ENCODE data around the gene GGACT. TPM values are rescaled to one million over a fixed set of nuclear protein-coding genes. Genes with fewer than 3 reads are reported as not detected.
A peak's percentile ranks its signal among the peaks of the same experiment; 100 is the strongest.

Gene GGACT
- total RNA-seq, 6 donors from 2014 or later: 0.67 to 8.5 (median 5.7) TPM

DNA sequence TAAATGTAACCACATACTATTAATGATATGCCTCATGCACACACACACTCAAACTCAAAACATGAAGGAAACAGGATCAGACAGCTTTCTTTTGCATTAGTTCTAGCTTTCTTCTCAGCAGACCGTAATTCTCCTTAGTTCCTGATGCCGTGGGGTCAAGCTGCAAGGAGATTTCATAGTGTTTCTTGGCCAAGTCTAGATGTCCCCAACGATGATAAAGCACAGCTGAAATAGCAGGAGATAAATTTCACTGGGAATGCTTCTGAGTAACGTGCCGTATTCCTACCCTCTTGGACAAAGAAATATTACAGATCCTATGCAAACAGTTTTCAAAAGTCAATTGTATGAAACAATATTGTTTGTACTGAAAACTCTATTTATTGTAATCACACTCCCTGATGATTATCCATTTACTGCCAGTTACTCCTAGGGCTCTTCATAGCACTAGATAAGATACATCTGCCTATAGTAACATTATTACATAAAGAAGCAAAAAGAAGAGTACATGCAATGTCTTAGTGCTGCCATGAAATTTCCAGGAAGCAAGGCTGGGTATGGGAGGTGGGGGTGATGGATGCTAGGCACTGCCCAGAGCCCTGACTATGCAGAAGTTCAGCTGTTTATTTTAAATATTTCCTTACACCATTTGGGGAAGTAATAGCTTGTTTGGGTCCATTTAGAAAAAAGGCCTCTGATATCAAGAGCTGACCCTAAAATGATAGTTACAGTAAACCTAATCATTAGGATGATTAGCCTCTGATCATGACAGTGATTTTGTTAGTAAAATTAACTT lies 16.5 kb upstream of the GGACT start:
- peaks cover 0 to 4% (median 0%) of the 10 kb centered on the region in 4 donors for H3K36me3 ChIP-seq
- no peak for DNase-seq
- no peaks in the 10 kb centered on the region for H3K4me1 ChIP-seq
- WGBS, 2 donors: 65 to 74% methylated on average over 5 of the region's 5 CpGs
- no peaks in the 10 kb centered on the region for H3K27me3 ChIP-seq
- H3K27ac ChIP-seq: no peak overlapping the region
- TF ChIP-seq POLR2AphosphoS5 (IDR thresholded peaks at IDR 0.05) (no peak), EP300 (IDR thresholded peaks at IDR 0.05) (no peak), POLR2A (IDR thresholded peaks at IDR 0.05) (no peak)
- TF ChIP-seq, protein P1, sequence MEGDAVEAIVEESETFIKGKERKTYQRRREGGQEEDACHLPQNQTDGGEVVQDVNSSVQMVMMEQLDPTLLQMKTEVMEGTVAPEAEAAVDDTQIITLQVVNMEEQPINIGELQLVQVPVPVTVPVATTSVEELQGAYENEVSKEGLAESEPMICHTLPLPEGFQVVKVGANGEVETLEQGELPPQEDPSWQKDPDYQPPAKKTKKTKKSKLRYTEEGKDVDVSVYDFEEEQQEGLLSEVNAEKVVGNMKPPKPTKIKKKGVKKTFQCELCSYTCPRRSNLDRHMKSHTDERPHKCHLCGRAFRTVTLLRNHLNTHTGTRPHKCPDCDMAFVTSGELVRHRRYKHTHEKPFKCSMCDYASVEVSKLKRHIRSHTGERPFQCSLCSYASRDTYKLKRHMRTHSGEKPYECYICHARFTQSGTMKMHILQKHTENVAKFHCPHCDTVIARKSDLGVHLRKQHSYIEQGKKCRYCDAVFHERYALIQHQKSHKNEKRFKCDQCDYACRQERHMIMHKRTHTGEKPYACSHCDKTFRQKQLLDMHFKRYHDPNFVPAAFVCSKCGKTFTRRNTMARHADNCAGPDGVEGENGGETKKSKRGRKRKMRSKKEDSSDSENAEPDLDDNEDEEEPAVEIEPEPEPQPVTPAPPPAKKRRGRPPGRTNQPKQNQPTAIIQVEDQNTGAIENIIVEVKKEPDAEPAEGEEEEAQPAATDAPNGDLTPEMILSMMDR (IDR thresholded peaks at IDR 0.05): no peak
- peak in 1 of 2 donors; percentile 35 for ATAC-seq (ENCODE audit: low FRiP score in 2 of 2)
- no peak overlapping the region for H3K4me3 ChIP-seq
- H3K9me3 ChIP-seq: no peaks in the 10 kb centered on the region

DNA sequence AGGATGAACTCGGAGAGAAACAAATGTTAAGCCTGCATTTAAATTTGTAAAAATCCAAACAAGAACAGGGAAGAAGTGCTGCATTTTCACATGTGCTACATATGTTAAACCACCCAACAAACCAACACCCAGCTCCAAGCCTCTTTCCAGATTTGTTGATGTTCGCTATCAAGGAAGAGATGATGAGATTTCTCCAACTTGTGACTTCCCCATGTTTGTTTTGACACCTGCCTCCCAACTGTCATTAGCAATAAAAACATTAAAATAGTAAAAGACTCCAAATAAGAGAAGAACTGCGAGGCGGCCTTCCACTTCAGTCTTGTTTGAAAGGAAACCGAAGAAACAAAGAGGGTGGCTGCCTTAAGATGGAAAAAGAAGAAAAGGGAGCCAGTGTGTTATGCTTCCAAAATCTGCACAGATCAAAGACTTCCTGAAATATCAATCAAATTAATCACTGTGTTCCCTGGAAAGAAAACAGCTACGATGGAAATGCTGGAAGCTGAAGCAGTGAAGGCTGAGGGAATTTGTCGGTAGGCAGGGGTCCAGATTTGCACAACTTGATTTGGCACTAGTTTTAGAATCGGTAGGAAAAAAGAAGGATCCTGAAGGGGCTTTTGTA lies 14.0 kb upstream of the GGACT start:
- Histone ChIP-seq H3K27me3 (no peaks in the 10 kb centered on the region), H3K9me3 (no peaks in the 10 kb centered on the region), H3K36me3 (no peaks in the 10 kb centered on the region), H3K4me3 (no peak overlapping the region), H3K27ac (no peak overlapping the region), H3K4me1 (no peaks in the 10 kb centered on the region)
- 63 to 65% methylated on average over 8 of the region's 8 CpGs for WGBS, 2 donors
- ATAC-seq (ENCODE audit: low FRiP score in 2 of 2): no peak
- no peak for DNase-seq
- TF ChIP-seq POLR2A (IDR thresholded peaks at IDR 0.05) (no peak), EP300 (IDR thresholded peaks at IDR 0.05) (no peak), POLR2AphosphoS5 (IDR thresholded peaks at IDR 0.05) (no peak)
- TF ChIP-seq, protein P1 (IDR thresholded peaks at IDR 0.05): no peak

DNA sequence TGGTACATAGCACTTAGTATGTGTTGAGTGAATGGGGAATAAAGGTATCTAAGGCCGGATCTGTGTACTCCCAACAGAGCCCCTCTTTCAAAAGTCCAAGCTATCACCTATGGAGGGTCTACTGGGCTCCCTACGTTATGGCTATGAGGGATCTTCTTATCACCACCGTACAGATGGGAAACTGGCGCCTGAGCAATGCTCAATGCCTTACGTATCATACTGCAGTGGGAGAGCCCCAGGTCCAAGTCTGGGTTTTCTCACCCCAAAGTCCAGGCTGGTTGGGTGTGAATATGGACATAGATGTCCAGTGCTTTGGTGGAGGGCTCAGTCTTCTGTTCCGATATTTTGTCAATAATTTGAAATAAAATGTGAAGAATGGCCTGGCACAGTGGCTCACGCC lies 13.1 kb upstream of the GGACT start:
- no peak overlapping the region for H3K27ac ChIP-seq
- no peak for TF ChIP-seq POLR2AphosphoS5 (IDR thresholded peaks at IDR 0.05)
- TF ChIP-seq POLR2A (IDR thresholded peaks at IDR 0.05): no peak
- no peak for TF ChIP-seq EP300 (IDR thresholded peaks at IDR 0.05)
- TF ChIP-seq, protein P1 (IDR thresholded peaks at IDR 0.05): no peak
- no peak overlapping the region for H3K4me3 ChIP-seq
- no peaks in the 10 kb centered on the region for H3K4me1 ChIP-seq
- no peaks in the 10 kb centered on the region for H3K9me3 ChIP-seq
- ATAC-seq (ENCODE audit: low FRiP score in 2 of 2) (peak in 1 of 2 donors; percentile 26), DNase-seq (no peak)
- no peaks in the 10 kb centered on the region for H3K36me3 ChIP-seq
- H3K27me3 ChIP-seq: no peaks in the 10 kb centered on the region
- 96 to 98% methylated on average over 4 to 7 of the region's 7 CpGs for WGBS, 2 donors

DNA sequence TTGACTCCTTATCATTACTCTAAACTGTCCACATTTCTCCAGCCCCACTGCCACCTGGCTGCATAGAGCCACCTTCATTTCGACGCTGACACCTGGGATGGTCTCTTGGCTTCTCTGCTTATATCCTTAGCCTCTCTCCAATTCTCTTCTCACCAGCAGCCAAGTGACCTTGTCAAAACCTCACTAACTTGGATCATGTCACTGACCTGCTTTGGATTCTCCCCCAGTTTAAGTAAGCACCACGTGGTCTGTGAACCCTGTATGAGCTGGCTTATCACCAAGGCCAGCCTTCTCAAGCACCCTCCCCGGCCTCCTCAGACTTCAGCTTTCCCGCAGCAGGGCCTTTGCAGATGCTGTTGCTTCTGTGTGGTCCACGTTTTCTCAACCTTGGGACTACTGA lies 12.3 kb upstream of the GGACT start:
- Histone ChIP-seq H3K36me3 (no peaks in the 10 kb centered on the region), H3K4me3 (no peak overlapping the region), H3K4me1 (no peaks in the 10 kb centered on the region), H3K27me3 (no peaks in the 10 kb centered on the region), H3K27ac (no peak overlapping the region), H3K9me3 (no peaks in the 10 kb centered on the region)
- WGBS, 2 donors: 72% methylated on average over 6 of the region's 6 CpGs
- TF ChIP-seq, protein P1 (IDR thresholded peaks at IDR 0.05): no peak
- ATAC-seq (ENCODE audit: low FRiP score in 2 of 2) (no peak), DNase-seq (no peak)
